Nephron progenitor cell (in vitro differentiated cells): Measurements from ENCODE around the gene SMCO2.

ENCODE experiments used
- DNase-seq: peaks from one replicate; pipeline ENCODE4 v3.0.0; 2021
- H3K27ac Mint-ChIP-seq: 2 replicates; pipeline ENCODE4 v1.8.0; 2021; ENCODE audit warnings: mild to moderate bottlenecking, moderate library complexity, mixed read lengths
- H3K27me3 Mint-ChIP-seq: 2 replicates; pipeline ENCODE4 v1.8.0; 2021; ENCODE audit warnings: mild to moderate bottlenecking, low read depth, mixed read lengths; ENCODE audit not compliant: poor library complexity
- H3K36me3 Mint-ChIP-seq: 2 replicates; pipeline ENCODE4 v1.8.0; 2021; ENCODE audit warnings: low read depth, mixed read lengths
- H3K4me1 Mint-ChIP-seq: 2 replicates; pipeline ENCODE4 v1.8.0; 2021; ENCODE audit warnings: mixed read lengths
- H3K4me3 Mint-ChIP-seq: 2 replicates; pipeline ENCODE4 v1.8.0; 2021; ENCODE audit warnings: mild to moderate bottlenecking, moderate library complexity, mixed read lengths
- H3K9me3 Mint-ChIP-seq: 2 replicates; pipeline ENCODE4 v1.8.0; 2021; ENCODE audit warnings: mild to moderate bottlenecking, moderate library complexity, mixed read lengths
- TF ChIP-seq, protein P1 (sequence below): fragments of 200-600 bp; sonication (generic); IDR thresholded peaks from 2 replicates; pipeline ENCODE4 v1.5.0; 2021; ENCODE audit warnings: antibody characterized with exemption

Gene SMCO2

DNA sequence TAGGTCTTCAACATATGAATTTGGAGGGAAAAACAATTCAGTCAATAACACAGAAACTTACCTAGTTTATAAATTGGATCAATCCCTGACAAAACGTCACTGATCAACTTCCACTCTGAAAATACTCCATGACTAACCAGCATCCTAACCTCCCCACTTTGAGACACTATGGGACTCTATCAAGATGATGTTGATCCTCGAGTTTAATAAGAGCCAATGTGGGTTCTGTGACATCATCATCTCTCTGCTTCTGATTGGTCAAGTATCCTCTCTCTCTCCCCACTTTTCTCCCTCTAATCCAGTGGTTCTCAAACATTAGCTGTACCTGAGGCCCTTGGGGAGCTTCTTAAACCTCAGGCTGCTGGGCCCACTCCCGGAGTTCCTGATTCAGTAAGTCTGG lies at the start of gene SMCO2:
Gene SMCO2 (plus strand): TSS at position 301 of the 400 bp plus-strand sequence. CDS start 23,896 bp downstream, outside the sequence.
- DNase-seq, result no peak
- no peaks in the 10 kb centered on the region for H3K36me3 Mint-ChIP-seq
- TF ChIP-seq, protein P1, sequence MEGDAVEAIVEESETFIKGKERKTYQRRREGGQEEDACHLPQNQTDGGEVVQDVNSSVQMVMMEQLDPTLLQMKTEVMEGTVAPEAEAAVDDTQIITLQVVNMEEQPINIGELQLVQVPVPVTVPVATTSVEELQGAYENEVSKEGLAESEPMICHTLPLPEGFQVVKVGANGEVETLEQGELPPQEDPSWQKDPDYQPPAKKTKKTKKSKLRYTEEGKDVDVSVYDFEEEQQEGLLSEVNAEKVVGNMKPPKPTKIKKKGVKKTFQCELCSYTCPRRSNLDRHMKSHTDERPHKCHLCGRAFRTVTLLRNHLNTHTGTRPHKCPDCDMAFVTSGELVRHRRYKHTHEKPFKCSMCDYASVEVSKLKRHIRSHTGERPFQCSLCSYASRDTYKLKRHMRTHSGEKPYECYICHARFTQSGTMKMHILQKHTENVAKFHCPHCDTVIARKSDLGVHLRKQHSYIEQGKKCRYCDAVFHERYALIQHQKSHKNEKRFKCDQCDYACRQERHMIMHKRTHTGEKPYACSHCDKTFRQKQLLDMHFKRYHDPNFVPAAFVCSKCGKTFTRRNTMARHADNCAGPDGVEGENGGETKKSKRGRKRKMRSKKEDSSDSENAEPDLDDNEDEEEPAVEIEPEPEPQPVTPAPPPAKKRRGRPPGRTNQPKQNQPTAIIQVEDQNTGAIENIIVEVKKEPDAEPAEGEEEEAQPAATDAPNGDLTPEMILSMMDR, result no peak
- peaks cover 16% of the 10 kb centered on the region for H3K9me3 Mint-ChIP-seq
- no peak within 1 kb of the TSS for H3K4me3 Mint-ChIP-seq
- no peaks in the 10 kb centered on the region for H3K4me1 Mint-ChIP-seq
- peak within 1 kb of the TSS; percentile 63 for H3K27ac Mint-ChIP-seq
- H3K27me3 Mint-ChIP-seq, result peaks cover 10% of the 10 kb centered on the region

DNA sequence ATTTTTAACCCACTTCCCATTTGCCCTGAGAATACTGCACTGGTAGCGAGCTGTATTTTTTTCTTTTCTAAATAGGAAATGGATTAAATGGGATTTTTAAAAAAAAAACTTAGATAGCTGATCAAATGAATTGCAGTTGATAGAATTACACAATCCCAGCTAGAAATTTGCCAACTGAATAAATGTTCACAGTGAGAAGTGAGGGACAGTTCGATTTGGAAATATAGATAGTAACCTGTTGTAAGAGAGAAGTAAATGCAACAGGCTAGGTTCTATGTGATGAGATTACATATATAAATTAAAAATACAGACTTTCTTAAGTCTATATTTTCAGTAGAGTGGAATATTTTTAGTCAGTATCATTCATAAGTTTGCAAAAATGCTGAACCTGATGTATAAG lies 48.1 kb upstream of the SMCO2 start:
- no peak overlapping the region for H3K4me3 Mint-ChIP-seq
- no peaks in the 10 kb centered on the region for H3K27me3 Mint-ChIP-seq
- H3K4me1 Mint-ChIP-seq, result peaks cover 8% of the 10 kb centered on the region
- no peak overlapping the region for H3K27ac Mint-ChIP-seq
- peaks cover 6% of the 10 kb centered on the region for H3K9me3 Mint-ChIP-seq
- no peak for DNase-seq
- TF ChIP-seq, protein P1, result no peak
- peaks cover 5% of the 10 kb centered on the region for H3K36me3 Mint-ChIP-seq

GRCh38 chr12:27399074-27399473 lies 47.5 kb upstream of the SMCO2 start:
- Mint-ChIP-seq H3K27ac (peak overlapping the region; percentile 31), H3K4me3 (no peak overlapping the region), H3K36me3 (peaks cover 5% of the 10 kb centered on the region), H3K4me1 (peaks cover 8% of the 10 kb centered on the region), H3K27me3 (no peaks in the 10 kb centered on the region), H3K9me3 (peaks cover 11% of the 10 kb centered on the region)
- DNase-seq, result no peak
- TF ChIP-seq, protein P1, result no peak

DNA sequence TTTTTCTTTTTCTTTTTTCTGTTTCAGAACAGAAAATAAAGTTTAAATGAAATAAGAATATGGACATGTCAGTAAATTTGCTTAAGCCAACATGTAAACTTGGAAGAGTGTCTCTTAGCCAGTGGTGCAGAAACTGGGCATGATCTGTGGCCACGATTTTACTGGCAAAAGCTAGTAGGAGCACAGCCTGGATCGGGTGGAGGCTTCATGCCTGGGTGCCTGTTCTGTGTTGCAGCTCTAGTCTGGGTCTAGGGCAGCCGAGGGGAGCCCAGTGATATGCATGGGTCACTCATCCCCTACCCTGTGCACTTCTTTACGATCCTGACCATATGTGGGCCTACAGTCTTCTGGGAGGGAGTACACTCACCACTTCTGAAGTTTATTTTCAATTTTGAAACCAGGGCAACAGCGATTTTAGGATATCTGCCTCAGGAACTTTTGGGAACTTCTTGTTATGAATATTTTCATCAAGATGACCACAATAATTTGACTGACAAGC lies 45.6 kb upstream of the SMCO2 start:
- TF ChIP-seq, protein P1, result no peak
- Mint-ChIP-seq H3K4me3 (no peak overlapping the region), H3K4me1 (peaks cover 8% of the 10 kb centered on the region), H3K36me3 (peaks cover 19% of the 10 kb centered on the region), H3K9me3 (peaks cover 29% of the 10 kb centered on the region), H3K27ac (no peak overlapping the region), H3K27me3 (no peaks in the 10 kb centered on the region)
- peak; percentile 16 for DNase-seq

GRCh38 chr12:27412047-27412446 lies 34.5 kb upstream of the SMCO2 start:
- Mint-ChIP-seq H3K9me3 (peaks cover 15% of the 10 kb centered on the region), H3K27me3 (no peaks in the 10 kb centered on the region), H3K4me1 (no peaks in the 10 kb centered on the region), H3K4me3 (no peak overlapping the region), H3K36me3 (no peaks in the 10 kb centered on the region), H3K27ac (no peak overlapping the region)
- TF ChIP-seq, protein P1, result no peak
- DNase-seq, result no peak

GRCh38 chr12:27422697-27423096 lies 23.8 kb upstream of the SMCO2 start:
- TF ChIP-seq, protein P1, result no peak
- Mint-ChIP-seq H3K27ac (no peak overlapping the region), H3K9me3 (peaks cover 3% of the 10 kb centered on the region), H3K27me3 (no peaks in the 10 kb centered on the region), H3K4me1 (peaks cover 5% of the 10 kb centered on the region), H3K36me3 (peaks cover 17% of the 10 kb centered on the region), H3K4me3 (no peak overlapping the region)
- DNase-seq, result no peak
